HepG2 (cell line): ENCODE measurements around the gene KLRK1. TPM values are rescaled to one million over a fixed set of nuclear protein-coding genes. Genes with fewer than 3 reads are reported as not detected.
"Not testable (repeated sequence)": the region's sequence is repeated elsewhere in the genome, so short reads cannot be mapped to it uniquely, and the experiment has no call there.

Experiments used
- ATAC-seq: fragments of 200-7000 bp; cut with Tn5 transposase; 3 replicates; pipeline ENCODE4 v1.9.1; 2020; ENCODE audit warnings: mild to moderate bottlenecking, moderate library complexity
- BruUV-seq: library from RNA; stranded (reverse); fragments of 400-500 nt; replicated peaks from 2 replicates; lab custom pipeline; 2021; lab: Mats Ljungman, UMichigan
- CTCF ChIA-PET: fragments of 300-600 bp; formaldehyde crosslinking; extraction: SDS; loops from one replicate; lab custom pipeline; 2021; ENCODE audit warnings: low total read pairs, inconsistent platforms, low intra/inter-chr PET ratio; lab: Yijun Ruan, JAX
- POLR2A ChIA-PET: fragments of 350-600 bp; sonication (Branson Sonifier 250); formaldehyde crosslinking; loops from one replicate; lab custom pipeline; 2020; ENCODE audit warnings: antibody characterized with exemption, inconsistent platforms; lab: Yijun Ruan, JAX
- DNase-seq: peaks from one replicate; pipeline ENCODE4 v3.0.0-alpha.2; 2015; ENCODE audit warnings: low spot score
- FAIRE-seq: peaks from 3 replicates; lab custom pipeline; 2011; peaks lifted over from hg19 to GRCh38; lab: Jason Lieb, UNC
- H2AFZ ChIP-seq: one replicate; pipeline ENCODE4 v1.6.1; 2011; ENCODE audit warnings: low read length, inconsistent platforms
- H3K27ac ChIP-seq: fragments of 300-600 bp; 3 replicates; pipeline ENCODE4 v1.8.0; 2011; ENCODE audit warnings: mixed run types, mild to moderate bottlenecking, mixed read lengths, low read length, inconsistent platforms; ENCODE audit not compliant: insufficient read depth; ENCODE audit errors: extremely low read length
- H3K27me3 ChIP-seq, 2 experiments: fragments of 200-600 bp in 1 of 2; 2 replicates in 1 of 2; 3 replicates in 1 of 2; pipeline versions ENCODE4 v1.6.0 to v1.8.0; 2011; ENCODE audit warnings: low read length in 2 of 2, mild to moderate bottlenecking in 2 of 2, moderate library complexity in 2 of 2, inconsistent platforms in 1 of 2; ENCODE audit not compliant: insufficient read depth in 2 of 2, control insufficient read depth in 1 of 2
- H3K36me3 ChIP-seq, 2 experiments: fragments of 200-600 bp in 1 of 2; replicated peaks in 1 of 2; 2 replicates in 1 of 2; 3 replicates in 1 of 2; pipeline versions ENCODE4 v1.5.1 to v1.8.0; 2011; ENCODE audit warnings: low read length in 2 of 2, inconsistent platforms in 1 of 2; ENCODE audit not compliant: insufficient read depth in 2 of 2, control insufficient read depth in 1 of 2
- H3K4me1 ChIP-seq: 2 replicates; pipeline ENCODE4 v1.5.1; 2012; ENCODE audit warnings: low read length, inconsistent platforms; ENCODE audit not compliant: insufficient read depth
- H3K4me2 ChIP-seq: 2 replicates; pipeline ENCODE4 v1.6.0; 2011; ENCODE audit warnings: low read depth, low read length, inconsistent platforms
- H3K4me3 ChIP-seq, 3 experiments: fragments of 200-600 bp in 1 of 3; sonication (generic), shearing (Covaris generic) in 1 of 3; replicated peaks in 1 of 3; 2 replicates each; pipeline ENCODE4 v1.5.1; 2011 to 2016; ENCODE audit warnings: low read length in 3 of 3, inconsistent platforms in 2 of 3, low read depth in 2 of 3, mild to moderate bottlenecking in 2 of 3, control low read depth in 1 of 3, mixed read lengths in 1 of 3; ENCODE audit not compliant: insufficient read depth in 1 of 3
- H3K79me2 ChIP-seq: one replicate; pipeline ENCODE4 v1.6.1; 2011; ENCODE audit warnings: low read length, inconsistent platforms; ENCODE audit not compliant: insufficient read depth
- H3K9ac ChIP-seq: 2 replicates; pipeline ENCODE4 v1.6.0; 2011; ENCODE audit warnings: mild to moderate bottlenecking, low read depth, low read length, inconsistent platforms; ENCODE audit not compliant: insufficient read depth
- H3K9me3 ChIP-seq: 2 replicates; pipeline ENCODE4 v1.5.1; 2012; ENCODE audit warnings: mild to moderate bottlenecking, low read length
- H4K20me1 ChIP-seq: 2 replicates; pipeline ENCODE4 v1.6.0; 2011; ENCODE audit warnings: inconsistent platforms, mild to moderate bottlenecking, low read length, moderate library complexity; ENCODE audit not compliant: insufficient read depth
- CENPX ChIP-seq: sonication (generic); formaldehyde crosslinking; IDR thresholded peaks from 2 replicates; pipeline ENCODE4 v1.9.0; 2021; ENCODE audit warnings: mild to moderate bottlenecking, missing genetic modification reagents, moderate library complexity
- FOXK1 ChIP-seq: sonication (generic); formaldehyde crosslinking; IDR thresholded peaks from 2 replicates; pipeline ENCODE4 v1.4.0; 2020; ENCODE audit warnings: low read depth, missing genetic modification reagents, borderline replicate concordance
- KLF12 ChIP-seq: sonication (generic); formaldehyde crosslinking; IDR thresholded peaks from 2 replicates; pipeline ENCODE4 v1.4.0; 2020; ENCODE audit warnings: missing genetic modification reagents, borderline replicate concordance
- NAIF1 ChIP-seq: sonication (generic); formaldehyde crosslinking; IDR thresholded peaks from 2 replicates; pipeline ENCODE4 v1.5.0; 2020; ENCODE audit warnings: mild to moderate bottlenecking, missing genetic modification reagents, borderline replicate concordance
- RBM39 ChIP-seq: fragments of 200-400 bp; formaldehyde crosslinking; IDR thresholded peaks from one replicate; pipeline ENCODE4 v1.6.1; 2018; ENCODE audit warnings: antibody characterized with exemption, mild to moderate bottlenecking, low read depth, low read length; ENCODE audit not compliant: poor library complexity, severe bottlenecking
- ZIK1 ChIP-seq: sonication (generic); formaldehyde crosslinking; IDR thresholded peaks from 2 replicates; pipeline ENCODE4 v1.5.0; 2020; ENCODE audit warnings: mild to moderate bottlenecking, low read depth, missing genetic modification reagents, borderline replicate concordance
- ZNF354B ChIP-seq: sonication (generic); formaldehyde crosslinking; IDR thresholded peaks from 2 replicates; pipeline ENCODE4 v1.8.0; 2022; ENCODE audit warnings: mild to moderate bottlenecking, missing genetic modification reagents
- ZNF839 ChIP-seq: sonication (generic); formaldehyde crosslinking; IDR thresholded peaks from 2 replicates; pipeline ENCODE4 v1.4.0; 2020; ENCODE audit warnings: missing genetic modification reagents, mild to moderate bottlenecking, borderline replicate concordance
- WGBS: methylation state at CpG from one replicate; pipeline ENCODE4 v1.1.6; 2017; ENCODE audit warnings: low lambda C conversion rate; 5-methylcytosine and 5-hydroxymethylcytosine counted together
- in situ Hi-C: cut with HindIII; loops from 2 replicates; pipeline ENCODE4 v1.10.0; 2017; ENCODE audit warnings: low pct_unique_long_range_greater_than_20kb; ENCODE audit not compliant: extremely low pct_ligation_motif_present
- intact Hi-C: fragments of 100-400 bp; cut with micrococcal nuclease; formaldehyde crosslinking; loops from one replicate; pipeline ENCODE4 v1.10.0; 2022; ENCODE audit not compliant: unreplicated experiment
- polyA plus RNA-seq, 8 experiments: library from polyadenylated mRNA; depleted of rRNA in 3 of 8; stranded (reverse) in 7 of 8; unstranded in 1 of 8; fragments of >200 nt; fragmentation: Illumina TruSeq in 4 of 8; extraction: Trizol in 4 of 8; gene quantifications; 2 replicates each; pipeline versions ENCODE4 v1.2.1 to v1.2.3, GENCODE V29; 2011 to 2016; ENCODE audit warnings: low read depth in 4 of 8, missing spikeins in 1 of 8, mixed read lengths in 1 of 8; ENCODE audit not compliant: insufficient read depth in 1 of 8
- total RNA-seq, 5 experiments: library from RNA; depleted of rRNA; stranded (reverse); fragments of >200 nt; fragmentation: Illumina TruSeq; extraction: Trizol; gene quantifications; 2 replicates each; pipeline ENCODE4 v1.2.3, GENCODE V29; 2016; ENCODE audit warnings: low read depth in 1 of 5
- TF ChIP-seq, protein P1 (sequence below): sonication (generic); formaldehyde crosslinking; IDR thresholded peaks from 2 replicates; pipeline ENCODE4 v1.4.0; 2020; ENCODE audit warnings: missing genetic modification reagents

Gene KLRK1
- total and polyA plus RNA-seq, 2 of the 13 experiments (the other 11 are each of a cell fraction or from before 2014, with no cell fraction given), result not detected

DNA sequence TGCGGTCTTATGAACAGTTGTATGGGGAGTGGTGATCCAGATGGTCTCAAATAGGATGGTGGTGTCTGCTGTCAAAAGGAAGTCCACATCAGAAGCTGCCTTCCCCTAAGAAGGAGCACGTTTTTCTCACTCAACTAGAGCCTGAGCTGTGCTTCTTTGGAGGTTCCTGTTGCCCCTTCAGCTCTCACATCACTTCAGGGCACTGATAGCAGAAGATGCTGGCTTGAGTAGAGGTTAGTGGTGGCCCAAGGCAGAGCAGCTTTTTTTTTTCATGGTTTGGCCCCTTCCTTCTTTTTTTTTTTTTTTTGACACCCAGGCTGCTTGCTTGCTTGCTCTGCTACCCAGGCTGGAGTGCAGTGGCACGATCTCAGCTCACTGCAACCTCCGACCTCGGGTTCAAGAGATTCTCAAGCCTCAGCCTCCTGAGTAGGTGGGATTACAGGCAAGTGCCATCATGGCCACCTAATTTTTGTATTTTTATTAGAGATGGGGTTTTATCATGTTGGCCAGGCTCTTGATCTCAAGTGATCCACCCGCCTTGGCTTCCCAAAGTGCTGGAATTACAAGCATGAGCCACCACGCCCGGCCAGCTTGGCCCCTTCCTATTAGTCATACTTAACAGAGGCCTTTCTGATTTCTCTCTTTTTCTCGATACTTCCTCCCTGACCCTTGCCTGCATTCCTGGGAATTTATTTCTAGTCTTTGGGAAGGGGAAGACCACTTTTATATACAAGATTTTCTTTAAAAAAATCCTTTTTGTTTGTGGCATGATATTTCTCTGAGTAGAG, 50.6 kb downstream of the KLRK1 start:
- ATAC-seq (no peak), FAIRE-seq (no peak), DNase-seq (no peak)
- Histone ChIP-seq H2AFZ (no peak overlapping the region), H3K9me3 (no peaks in the 10 kb centered on the region), H3K79me2 (no peaks in the 10 kb centered on the region), H3K27me3 (no peaks in the 10 kb centered on the region; a peak in 1 of 5 replicates), H3K9ac (no peak overlapping the region), H4K20me1 (no peaks in the 10 kb centered on the region), H3K36me3 (no peaks in the 10 kb centered on the region), H3K27ac (no peak overlapping the region), H3K4me2 (no peak overlapping the region), H3K4me1 (no peaks in the 10 kb centered on the region), H3K4me3 (no peak overlapping the region)
- TF ChIP-seq RBM39, result no peak
- TF ChIP-seq ZNF839, result no peak
- no peak for TF ChIP-seq ZIK1 (CRISPR knock-in tag)
- TF ChIP-seq FOXK1 (CRISPR knock-in tag), result no peak
- no peak for TF ChIP-seq NAIF1
- TF ChIP-seq KLF12, result no peak
- no peak for TF ChIP-seq CENPX (CRISPR knock-in tag)
- TF ChIP-seq, protein P1, sequence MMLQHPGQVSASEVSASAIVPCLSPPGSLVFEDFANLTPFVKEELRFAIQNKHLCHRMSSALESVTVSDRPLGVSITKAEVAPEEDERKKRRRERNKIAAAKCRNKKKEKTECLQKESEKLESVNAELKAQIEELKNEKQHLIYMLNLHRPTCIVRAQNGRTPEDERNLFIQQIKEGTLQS (CRISPR knock-in tag), result no peak
- no peak for TF ChIP-seq ZNF354B (CRISPR knock-in tag)
- ChIA-PET CTCF (no interaction called here), POLR2A (no interaction called here)
- in situ Hi-C loops (no loop called here), intact Hi-C loops (no loop called here)
- BruUV-seq, result no TSS peak
- 16% methylated on average over 9 of the region's 9 CpGs for WGBS

DNA sequence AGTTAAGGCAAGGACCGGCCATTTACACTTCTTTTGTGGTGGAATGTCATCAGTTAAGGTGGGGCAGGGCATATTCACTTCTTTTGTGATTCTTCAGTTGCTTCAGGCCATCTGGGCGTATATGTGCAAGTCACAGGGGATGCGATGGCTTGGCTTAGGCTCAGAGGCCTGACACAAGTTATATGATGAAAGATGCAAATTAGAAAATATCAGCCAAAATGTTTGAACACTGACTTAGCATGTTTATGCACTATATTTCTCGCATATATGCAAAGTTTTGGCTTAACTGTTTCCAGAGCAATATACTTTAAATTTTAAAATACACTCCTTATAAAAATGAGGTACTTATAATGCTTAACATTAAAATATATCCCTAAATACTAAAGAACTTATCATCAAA, 51.4 kb downstream of the KLRK1 start:
- H3K4me3 ChIP-seq, H3K79me2 ChIP-seq, FAIRE-seq, H4K20me1 ChIP-seq, H3K36me3 ChIP-seq, BruUV-seq, H3K4me1 ChIP-seq, DNase-seq, H3K9me3 ChIP-seq, H3K4me2 ChIP-seq, intact Hi-C loops, in situ Hi-C loops, POLR2A ChIA-PET, ATAC-seq, H3K27ac ChIP-seq, H3K27me3 ChIP-seq, CTCF ChIA-PET, H3K9ac ChIP-seq, H2AFZ ChIP-seq: not testable (repeated sequence)
- 8% methylated on average over 4 of the region's 4 CpGs for WGBS

DNA sequence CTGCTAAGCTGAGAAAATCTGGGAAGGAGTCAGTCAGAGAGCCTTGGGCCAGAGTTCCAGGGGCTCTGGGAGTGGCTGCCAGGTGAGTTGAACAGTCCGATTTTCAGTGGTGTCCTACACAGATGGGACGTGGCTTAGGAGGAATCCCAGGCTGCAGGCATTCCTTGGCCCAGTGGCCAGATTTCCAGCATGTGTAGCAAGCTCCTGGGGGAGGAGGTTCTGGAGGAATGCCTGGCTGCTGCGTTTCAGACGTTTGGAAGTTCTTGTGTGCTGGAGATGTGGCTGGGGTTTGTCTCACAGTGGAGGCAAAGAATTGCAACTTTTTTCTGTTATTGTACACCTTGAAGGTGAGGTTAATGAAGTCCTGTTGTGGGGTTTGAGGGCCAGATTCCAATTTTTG, 53.6 kb downstream of the KLRK1 start:
- H3K9ac ChIP-seq, FAIRE-seq, H3K4me1 ChIP-seq, H3K4me3 ChIP-seq, ATAC-seq, H3K79me2 ChIP-seq, DNase-seq, in situ Hi-C loops, intact Hi-C loops, H3K27ac ChIP-seq, H3K27me3 ChIP-seq, H2AFZ ChIP-seq, H3K9me3 ChIP-seq, CTCF ChIA-PET, H3K4me2 ChIP-seq, POLR2A ChIA-PET, H3K36me3 ChIP-seq, H4K20me1 ChIP-seq, BruUV-seq: not testable (repeated sequence)
- 0% methylated on average over 3 of the region's 4 CpGs for WGBS
